HG02973 (cell line): ENCODE data around the gene ALKBH6.
"Not testable (repeated sequence)": the region's sequence is repeated elsewhere in the genome, so short reads cannot be mapped to it uniquely, and the experiment has no call there.

ENCODE experiments used
- ATAC-seq: cut with Tn5 transposase; IDR thresholded peaks from one replicate; pipeline ENCODE4 v1.9.1; 2021; ENCODE audit warnings: moderate library complexity; ENCODE audit not compliant: unreplicated experiment

Gene ALKBH6

GRCh38 chr19:36014012-36014924 is at the start of gene ALKBH6:
TSS of gene ALKBH6 (minus strand) at chr19:36014213. CDS start at chr19:36013397, 816 bp downstream.
- ATAC-seq: peak; percentile 85

GRCh38 chr19:36061367-36061766 is 47.4 kb upstream of the ALKBH6 start:
- no peak for ATAC-seq

GRCh38 chr19:36060430-36060829 is 46.4 kb upstream of the ALKBH6 start:
- no peak for ATAC-seq

GRCh38 chr19:36059180-36059910 is 45.3 kb upstream of the ALKBH6 start:
- no peak for ATAC-seq

DNA sequence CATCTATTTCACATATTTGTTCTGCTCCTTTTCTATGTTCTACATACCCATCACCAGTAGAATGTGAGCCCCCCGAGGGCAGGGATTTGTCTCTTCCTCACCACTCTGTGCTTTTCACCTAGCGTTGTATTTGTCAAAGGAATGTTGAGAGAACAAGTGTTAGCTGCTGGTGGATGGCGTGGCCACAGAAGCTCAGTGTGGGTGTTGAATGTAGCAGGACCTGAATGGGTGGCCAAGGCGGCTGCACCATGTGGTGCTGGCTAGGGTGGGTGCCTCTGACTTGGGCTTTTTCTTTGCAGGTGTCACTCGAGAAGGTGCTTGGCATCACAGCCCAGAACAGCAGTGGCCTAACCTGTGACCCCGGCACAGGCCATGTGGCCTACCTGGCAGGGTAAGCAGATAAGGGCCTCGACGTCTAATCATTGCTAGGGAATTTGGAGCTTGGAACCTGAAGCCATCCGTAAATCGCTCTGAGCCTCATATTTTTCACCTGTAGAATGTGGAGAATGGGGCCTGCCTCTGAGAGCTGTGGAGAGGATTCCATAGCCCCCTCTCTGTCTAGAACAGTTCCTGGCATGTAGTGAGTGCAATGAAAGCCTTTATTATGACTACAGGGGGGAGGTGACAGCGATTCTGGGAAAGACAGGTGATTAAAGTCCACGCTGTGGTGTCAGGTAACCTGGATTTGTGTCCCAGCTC is 44.6 kb upstream of the ALKBH6 start:
- no peak for ATAC-seq

DNA sequence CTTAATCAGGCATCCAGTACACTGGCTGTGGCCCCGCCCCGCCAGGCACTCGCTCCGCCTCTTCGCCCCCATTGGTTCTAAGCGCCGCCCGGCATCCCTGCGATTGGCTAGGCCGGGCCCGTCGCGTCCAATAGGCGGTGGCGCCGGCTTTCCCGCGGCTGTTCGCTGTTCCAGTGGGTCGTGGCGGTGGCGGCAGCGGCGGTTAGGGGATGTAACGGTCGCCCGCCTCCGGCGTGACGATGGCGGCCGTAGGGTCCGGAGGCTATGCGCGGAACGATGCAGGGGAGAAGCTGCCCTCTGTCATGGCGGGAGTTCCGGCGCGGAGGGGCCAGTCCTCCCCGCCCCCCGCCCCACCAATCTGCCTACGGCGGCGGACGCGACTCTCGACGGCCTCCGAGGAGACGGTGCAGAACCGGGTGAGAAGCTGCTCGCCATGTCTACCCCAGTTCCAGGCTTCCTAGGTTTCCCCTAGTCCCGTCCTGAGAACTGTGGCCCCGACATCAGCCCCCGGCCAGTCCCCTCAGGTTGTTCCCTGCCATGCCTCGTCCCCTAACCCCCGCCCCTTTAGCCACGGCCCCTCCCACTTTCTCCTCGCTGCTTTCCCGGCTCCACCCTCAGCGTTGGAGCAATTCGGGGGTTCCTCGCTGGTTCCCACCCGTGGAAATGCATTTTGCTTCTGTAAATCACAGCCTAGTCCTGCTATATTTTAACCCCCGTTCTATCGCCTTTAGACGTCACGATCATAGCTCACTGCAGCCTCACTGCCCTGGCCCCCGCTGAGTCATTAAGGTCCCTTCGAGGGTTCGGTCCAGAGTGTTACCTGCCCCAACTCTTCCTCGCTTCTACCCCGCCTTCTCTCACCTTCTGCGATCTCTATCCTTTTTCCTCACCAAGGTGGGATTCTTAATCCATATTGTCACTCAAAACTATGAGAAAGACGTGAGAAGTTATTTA is 41.0 kb upstream of the ALKBH6 start, which contains the start of gene WDR62:
Gene WDR62 (plus strand): TSS at position 165 of the 954 bp plus-strand sequence. CDS start 75 bp downstream, at position 240.
- peak; percentile 64 for ATAC-seq

DNA sequence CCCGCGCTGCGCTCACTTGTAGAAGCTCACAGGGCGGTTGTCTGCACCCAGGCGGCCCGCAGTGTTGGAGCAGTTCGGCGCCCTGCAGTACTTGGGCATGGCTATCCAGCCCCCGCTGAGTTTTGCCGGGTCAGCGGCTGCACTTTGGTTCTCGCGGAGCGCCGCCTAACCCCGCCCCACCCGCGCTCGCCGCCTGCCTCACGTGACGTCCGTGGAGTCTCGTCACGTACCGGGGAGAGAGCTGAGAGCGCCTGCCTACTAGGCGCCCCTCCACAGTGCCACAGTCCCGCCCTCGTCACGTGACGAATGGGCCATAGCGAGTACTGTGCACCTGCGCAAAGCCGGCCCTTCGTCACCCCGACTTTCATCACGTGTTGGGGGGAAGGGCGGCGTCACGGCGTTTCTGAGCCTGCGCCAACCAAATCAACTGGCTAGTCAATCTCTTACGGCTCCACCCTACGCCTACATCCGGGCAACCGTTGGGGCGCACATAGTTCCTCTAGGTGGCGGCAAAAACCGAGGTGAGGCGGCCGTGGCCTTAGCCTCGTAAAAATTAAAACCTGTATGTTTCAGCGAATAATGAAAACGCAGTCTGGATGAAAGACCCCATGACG is 40.2 kb upstream of the ALKBH6 start, which contains the start of gene THAP8:
Gene THAP8 (minus strand): TSS at position 167 of the 614 bp plus-strand sequence. CDS start 68 bp downstream, at position 99.
- peak; percentile 70 for ATAC-seq

- ATAC-seq: no peak
These were observed 37.6 kb upstream of the ALKBH6 start for GRCh38 chr19:36051637-36052036.

DNA sequence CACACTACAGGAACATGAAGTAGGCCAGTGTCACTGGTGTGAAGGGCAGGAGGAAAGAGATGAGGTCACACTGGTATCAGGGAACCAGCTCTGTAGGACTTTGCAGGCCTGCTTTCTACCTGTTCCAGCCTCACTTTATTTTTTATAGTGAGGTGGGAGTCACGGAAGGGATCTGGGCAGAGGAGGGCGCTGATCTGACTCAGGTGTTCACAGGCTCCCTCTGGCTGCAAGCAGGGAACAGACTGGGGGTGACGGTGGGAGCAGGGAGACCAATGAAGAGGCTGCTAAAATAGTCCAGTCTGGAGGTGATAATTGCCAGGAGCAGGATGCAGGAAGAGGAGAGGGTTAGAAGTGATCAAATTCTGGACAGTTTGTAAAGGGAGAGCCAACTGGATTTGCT is 37.2 kb upstream of the ALKBH6 start:
- ATAC-seq: no peak

DNA sequence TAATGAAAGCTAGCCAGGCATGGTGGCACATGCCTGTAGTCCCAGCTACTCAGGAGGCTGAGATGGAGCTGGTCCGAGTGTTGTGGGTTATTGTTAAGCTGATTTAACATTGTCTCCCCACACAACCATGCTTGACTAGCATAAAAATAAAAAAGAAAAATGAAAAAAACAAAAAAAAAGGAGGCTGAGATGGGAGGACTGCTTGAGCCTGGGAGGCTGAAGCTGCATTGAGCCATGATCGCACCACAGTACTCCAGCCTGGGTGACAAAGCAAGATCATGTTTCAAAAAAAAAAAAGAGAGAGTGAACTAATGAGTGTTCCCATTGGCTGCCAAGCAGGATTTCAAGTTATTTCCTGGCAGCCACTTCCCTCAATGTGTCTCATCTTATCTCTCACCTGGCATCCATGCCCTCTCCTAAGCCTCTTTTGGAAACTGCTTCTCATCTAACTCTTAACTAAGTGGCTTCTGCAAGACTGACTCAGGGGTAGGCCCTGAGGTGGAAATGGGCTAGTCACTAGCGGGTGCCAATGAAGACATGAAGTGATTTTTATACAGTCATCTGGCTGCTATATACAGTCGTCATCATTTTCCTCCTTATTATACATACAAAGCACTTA is 35.2 kb upstream of the ALKBH6 start:
- ATAC-seq: no peak

GRCh38 chr19:36047835-36048234 is 33.8 kb upstream of the ALKBH6 start:
- ATAC-seq: no peak

- no peak for ATAC-seq
These were observed 32.5 kb upstream of the ALKBH6 start for GRCh38 chr19:36046443-36047050.

DNA sequence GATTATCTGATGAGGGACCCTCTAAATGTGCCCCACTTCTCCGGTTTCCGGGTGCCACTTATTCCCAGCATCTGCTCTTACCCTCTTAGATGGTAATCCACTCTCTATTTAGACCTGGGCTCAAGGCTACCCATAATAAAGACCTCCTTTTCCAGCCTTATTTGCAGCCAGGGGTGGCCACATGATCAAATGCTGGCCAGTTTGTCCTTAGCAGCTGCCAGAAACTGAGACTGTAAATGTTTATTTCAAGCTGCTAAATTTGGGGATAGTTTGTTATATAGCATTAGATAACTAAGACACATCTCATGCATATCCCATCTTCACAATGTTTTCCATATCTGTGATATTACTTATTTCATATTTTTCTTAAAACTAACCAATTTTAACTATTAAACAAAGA is 29.9 kb upstream of the ALKBH6 start:
- no peak for ATAC-seq

GRCh38 chr19:36041831-36042230 is 27.8 kb upstream of the ALKBH6 start:
- ATAC-seq: no peak

DNA sequence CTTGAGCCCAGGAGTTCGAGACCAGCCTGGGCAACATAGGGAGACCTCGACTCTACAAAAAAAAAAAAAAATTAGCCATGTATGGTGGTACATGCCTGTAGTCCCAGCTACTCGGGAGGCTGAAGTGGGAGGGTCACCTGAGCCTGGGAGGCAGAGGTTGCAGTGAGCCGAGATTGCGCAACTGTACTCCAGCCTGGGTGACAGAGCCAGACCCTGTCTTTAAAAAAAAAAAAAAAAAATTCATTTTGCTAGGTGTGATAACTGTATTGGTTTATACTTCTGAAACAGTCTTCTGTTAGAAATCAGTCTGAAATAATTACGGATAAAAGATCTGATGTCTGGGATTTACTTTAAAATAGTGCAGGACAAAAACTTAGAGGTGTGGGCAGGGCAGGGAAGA is 27.1 kb upstream of the ALKBH6 start:
- not testable (repeated sequence) for ATAC-seq

DNA sequence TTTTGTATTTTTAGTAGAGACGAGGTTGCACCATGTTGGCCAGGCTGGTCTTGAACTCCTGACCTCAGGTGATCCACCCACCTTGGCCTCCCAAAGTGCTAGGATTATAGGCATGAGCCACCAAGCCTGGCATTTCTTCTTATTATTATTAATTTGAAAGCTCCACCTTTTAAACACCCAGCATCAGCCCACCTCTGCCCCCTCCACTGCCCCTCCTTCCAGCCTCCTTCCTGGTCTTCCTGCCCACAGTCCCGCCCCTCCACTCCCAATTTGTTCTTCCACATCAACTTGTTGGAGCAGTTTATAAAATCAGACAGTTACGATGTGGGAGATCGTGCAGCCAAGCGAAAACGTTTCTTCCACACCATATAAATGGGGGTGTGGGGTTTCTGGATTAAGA is 26.5 kb upstream of the ALKBH6 start:
- ATAC-seq: no peak

GRCh38 chr19:36032251-36033104 is 18.5 kb upstream of the ALKBH6 start, which contains the start of gene CLIP3:
TSS of gene CLIP3 (minus strand) at chr19:36032873. CDS start at chr19:36032357, 516 bp downstream.
- no peak for ATAC-seq

- ATAC-seq: no peak
These were observed 17.3 kb upstream of the ALKBH6 start for GRCh38 chr19:36031308-36031707.
